T-helper 1 cell treated with Interleukin-12 subunit alpha and Interleukin-12 subunit beta and Interleukin-4 antibody, amounts not matched to agents 30 ng/mL and 1 ng/mL, for 36 hours (primary cell): ENCODE data around the gene RILP. TPM values are rescaled to one million over a fixed set of nuclear protein-coding genes. Genes with fewer than 3 reads are reported as not detected.

ENCODE experiments used
- intact Hi-C: fragments of 100-400 bp; cut with micrococcal nuclease; formaldehyde crosslinking; loops from one replicate; pipeline ENCODE4 v1.15.1; 2024
- total RNA-seq: library from RNA; stranded (reverse); gene quantifications from 2 replicates; pipeline ENCODE4 v1.2.3, GENCODE V29; 2022

The RILP gene
- total RNA-seq, 1 donor from 2014 or later = 7.5 TPM

GRCh38 chr17:1648963-1649843 is 463 bp downstream of the RILP start:
- intact Hi-C loops = loop anchor here (1.0 to 10.0 kb wide), 10 partner anchors 20 to 1066 kb away; partner anchors contain the start of genes CLUH, DPH1, INPP5K and MNT

- intact Hi-C loops = loop anchor here (2.0 to 10.0 kb wide), 6 partner anchors 20 to 1066 kb away; partner anchors contain the start of genes CLUH, MNT and SLC43A2
Measured at GRCh38 chr17:1648173-1648962, 1.3 kb downstream of the RILP start.

- intact Hi-C loops = loop anchor here (2.0 to 10.0 kb wide), 6 partner anchors 19 to 1067 kb away; partner anchors contain the start of genes CLUH, MNT and SLC43A2
Measured at GRCh38 chr17:1647802-1648171, 1.9 kb downstream of the RILP start.

GRCh38 chr17:1646199-1646875 is 3.3 kb downstream of the RILP start:
- intact Hi-C loops = loop anchor here (5.0 to 10.0 kb wide), 4 partner anchors 226 to 1068 kb away; partner anchors contain the start of genes CLUH and MNT

GRCh38 chr17:1645207-1646171 is 4.2 kb downstream of the RILP start, which contains the start of gene SCARF1:
Gene SCARF1, minus strand, starts transcription at chr17:1645732. Its CDS starts 35 bp downstream, at chr17:1645697.
- intact Hi-C loops = loop anchor here (5.0 to 10.0 kb wide), 4 partner anchors 227 to 1069 kb away; partner anchors contain the start of genes CLUH and MNT

- intact Hi-C loops = loop anchor here (5.0 to 10.0 kb wide), 5 partner anchors 157 to 1070 kb away; partner anchors contain the start of genes CLUH and MNT
Measured at GRCh38 chr17:1644493-1645206, 5.0 kb downstream of the RILP start.

- intact Hi-C loops = loop anchor here (5.0 to 10.0 kb wide), 2 partner anchors 157 to 1071 kb away; partner anchors contain the start of gene CLUH
Measured at GRCh38 chr17:1643999-1644492, 5.6 kb downstream of the RILP start.

GRCh38 chr17:1643293-1643998 is 6.2 kb downstream of the RILP start:
- intact Hi-C loops = loop anchor here (5.0 to 10.0 kb wide), 2 partner anchors 156 to 1071 kb away; partner anchors contain the start of gene CLUH

GRCh38 chr17:1641065-1641403 is 8.6 kb downstream of the RILP start:
- intact Hi-C loops = loop anchor here (5.0 to 10.0 kb wide), 2 partner anchors 154 to 1074 kb away; partner anchors contain the start of gene CLUH

- intact Hi-C loops = loop anchor here (5.0 to 10.0 kb wide), 2 partner anchors 153 to 1074 kb away; partner anchors contain the start of gene CLUH
Measured at GRCh38 chr17:1640329-1641064, 9.2 kb downstream of the RILP start.

GRCh38 chr17:1639549-1640180 is 10.0 kb downstream of the RILP start:
- intact Hi-C loops = loop anchor here (5.0 to 10.0 kb wide), 2 partner anchors 152 to 1075 kb away; partner anchors contain the start of gene CLUH

GRCh38 chr17:1638624-1639300 is 10.9 kb downstream of the RILP start:
- intact Hi-C loops = no loop called here

GRCh38 chr17:1638171-1638590 is 11.5 kb downstream of the RILP start:
- intact Hi-C loops = no loop called here

- intact Hi-C loops = no loop called here
Measured at GRCh38 chr17:1636732-1637285, 12.9 kb downstream of the RILP start.

- intact Hi-C loops = no loop called here
Measured at GRCh38 chr17:1635675-1636465, 13.8 kb downstream of the RILP start.
